ENCODE data around the gene ZNRF1.

Gene ZNRF1

GRCh38 chr16:75078886-75079285, 80.1 kb downstream of the ZNRF1 start:
- no peak overlapping the region for H3K4me3 ChIP-seq (ENCODE audit: low read depth, low read length)
- no peak for TF ChIP-seq CTCF (IDR thresholded peaks at IDR 0.05; ENCODE audit: low read depth, low read length, missing control alignments)
- DNase-seq (ENCODE audit: low read depth): no peak

GRCh38 chr16:75079346-75079926, 80.6 kb downstream of the ZNRF1 start:
- TF ChIP-seq CTCF (IDR thresholded peaks at IDR 0.05; ENCODE audit: low read depth, low read length, missing control alignments): no peak
- H3K4me3 ChIP-seq (ENCODE audit: low read depth, low read length): no peak overlapping the region
- DNase-seq (ENCODE audit: low read depth): no peak

GRCh38 chr16:75080205-75081029, 81.6 kb downstream of the ZNRF1 start:
- no peak for DNase-seq (ENCODE audit: low read depth)
- no peak for TF ChIP-seq CTCF (IDR thresholded peaks at IDR 0.05; ENCODE audit: low read depth, low read length, missing control alignments)
- no peak overlapping the region for H3K4me3 ChIP-seq (ENCODE audit: low read depth, low read length)

GRCh38 chr16:75081179-75081859, 82.5 kb downstream of the ZNRF1 start:
- no peak overlapping the region for H3K4me3 ChIP-seq (ENCODE audit: low read depth, low read length)
- no peak for DNase-seq (ENCODE audit: low read depth)
- TF ChIP-seq CTCF (IDR thresholded peaks at IDR 0.05; ENCODE audit: low read depth, low read length, missing control alignments): no peak

GRCh38 chr16:75083813-75084212, 85.0 kb downstream of the ZNRF1 start:
- no peak for DNase-seq (ENCODE audit: low read depth)
- TF ChIP-seq CTCF (IDR thresholded peaks at IDR 0.05; ENCODE audit: low read depth, low read length, missing control alignments): no peak
- no peak overlapping the region for H3K4me3 ChIP-seq (ENCODE audit: low read depth, low read length)

- no peak for DNase-seq (ENCODE audit: low read depth)
- TF ChIP-seq CTCF (IDR thresholded peaks at IDR 0.05; ENCODE audit: low read depth, low read length, missing control alignments): no peak
- no peak overlapping the region for H3K4me3 ChIP-seq (ENCODE audit: low read depth, low read length)
Observed at GRCh38 chr16:75085556-75085955, 86.7 kb downstream of the ZNRF1 start.

Measured in GM12864 (cell line).